NCI-H774 (cell line): Measurements from ENCODE around the gene FAM83E.

ENCODE experiments used
- DNase-seq: peaks from one replicate; lab custom pipeline; 2025; lab: John Stamatoyannopoulos, UW

Gene FAM83E

GRCh38 chr19:48628486-48629296, 13.8 kb upstream of the FAM83E start:
- DNase-seq, result no peak

GRCh38 chr19:48627865-48628314, 13.0 kb upstream of the FAM83E start:
- DNase-seq, result no peak

- DNase-seq, result no peak
Measured at GRCh38 chr19:48627201-48627864, 12.5 kb upstream of the FAM83E start.

GRCh38 chr19:48625891-48626327, 11.0 kb upstream of the FAM83E start:
- no peak for DNase-seq

GRCh38 chr19:48624791-48625723, 10.2 kb upstream of the FAM83E start:
- DNase-seq, result no peak

- peak; percentile 98 for DNase-seq
Measured at GRCh38 chr19:48624067-48624594, 9.3 kb upstream of the FAM83E start.

- DNase-seq, result no peak
Measured at GRCh38 chr19:48623556-48624066, 8.7 kb upstream of the FAM83E start.

GRCh38 chr19:48619692-48620585, 5.1 kb upstream of the FAM83E start:
- DNase-seq, result no peak

GRCh38 chr19:48618916-48619691, 4.2 kb upstream of the FAM83E start, which contains the start of the genes RPL18 and SPHK2:
Gene RPL18, minus strand, starts transcription at chr19:48619178. Its CDS starts 35 bp downstream, at chr19:48619143.
Gene SPHK2, plus strand, starts transcription at chr19:48619506. Its CDS starts 1,009 bp downstream, at chr19:48620515.
- peak; percentile 99 for DNase-seq

- no peak for DNase-seq
Measured at GRCh38 chr19:48618278-48618915, 3.5 kb upstream of the FAM83E start.

- no peak for DNase-seq
Measured at GRCh38 chr19:48617146-48617937, 2.5 kb upstream of the FAM83E start.

GRCh38 chr19:48616491-48617056, 1.7 kb upstream of the FAM83E start:
- DNase-seq, result no peak

- no peak for DNase-seq
Measured at GRCh38 chr19:48616041-48616436, 1.2 kb upstream of the FAM83E start.

GRCh38 chr19:48615231-48616040, 560 bp upstream of the FAM83E start:
- DNase-seq, result no peak

GRCh38 chr19:48613852-48614435, 932 bp downstream of the FAM83E start:
- DNase-seq, result no peak

- DNase-seq, result no peak
Measured at GRCh38 chr19:48613024-48613851, 1.6 kb downstream of the FAM83E start.
